Cardiac muscle cell (in vitro differentiated cells and primary cell): ENCODE results near the gene NPC1. TPM values are rescaled to one million over a fixed set of nuclear protein-coding genes. Genes with fewer than 3 reads are reported as not detected.
"Not testable (repeated sequence)": the region's sequence is repeated elsewhere in the genome, so short reads cannot be mapped to it uniquely, and the experiment has no call there.

Experiments used
- DNase-seq, 2 donors: peaks; one replicate each; pipeline versions ENCODE4 v3.0.0 to v3.0.0-alpha.2; 2010 to 2017; ENCODE audit warnings: low read depth in 1 of 2, low spot score in 1 of 2
- H3K27ac ChIP-seq: fragments of 200-600 bp; sonication (generic); 2 replicates; pipeline ENCODE4 v1.5.1; 2016
- H3K27me3 ChIP-seq: fragments of 200-600 bp; sonication (generic); 2 replicates; pipeline ENCODE4 v1.6.0; 2016; ENCODE audit warnings: control low read depth
- H3K36me3 ChIP-seq: fragments of 200-600 bp; sonication (generic); 2 replicates; pipeline ENCODE4 v1.5.1; 2016; ENCODE audit warnings: control low read depth
- H3K4me1 ChIP-seq: fragments of 200-600 bp; sonication (generic); 2 replicates; pipeline ENCODE4 v1.8.1; 2017; ENCODE audit warnings: low read depth, mild to moderate bottlenecking, mixed run types
- H3K4me3 ChIP-seq: fragments of 200-600 bp; sonication (generic); 2 replicates; pipeline ENCODE4 v1.5.1; 2016; ENCODE audit warnings: mild to moderate bottlenecking
- H3K9me3 ChIP-seq: fragments of 200-600 bp; sonication (generic); 2 replicates; pipeline ENCODE4 v1.5.1; 2017; ENCODE audit warnings: low read depth, mild to moderate bottlenecking, control low read depth
- CTCF ChIP-seq: IDR thresholded peaks from 2 replicates; pipeline ENCODE4 v1.5.1; 2012; ENCODE audit warnings: low read depth, mild to moderate bottlenecking, low read length
- polyA plus RNA-seq: library from polyadenylated mRNA; unstranded; fragments of >200 nt; fragmentation: Nextera tagmentation; extraction: Ambion mirVana; gene quantifications from 2 replicates; pipeline ENCODE4 v1.2.1, GENCODE V29; 2016
- total RNA-seq: library from RNA; depleted of rRNA; stranded (reverse); fragments of >200 nt; gene quantifications from 2 replicates; pipeline ENCODE4 v1.2.3, GENCODE V29; 2016

NPC1 gene
- total and polyA plus RNA-seq, 2 experiments from 2014 or later, result 14.1 to 25.9 TPM

DNA sequence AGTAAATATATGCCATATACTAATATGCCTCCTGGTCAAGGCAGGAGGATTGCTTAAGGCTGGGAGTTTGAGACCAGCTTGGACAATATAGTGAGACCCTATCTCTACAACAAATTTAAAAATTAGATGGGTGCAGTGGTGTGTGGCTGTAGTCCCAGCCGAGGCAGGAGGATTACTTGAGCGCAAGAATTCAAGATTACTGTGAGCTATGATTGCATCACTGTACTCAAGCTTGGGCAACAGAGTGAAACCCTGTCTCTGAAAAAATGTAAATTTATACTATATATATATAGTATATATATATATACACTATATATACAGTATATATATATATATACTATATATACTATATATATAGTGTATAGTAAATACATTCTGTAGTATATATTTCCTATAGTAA, 30.0 kb upstream of the NPC1 start:
- Histone ChIP-seq H3K27me3 (peaks cover 23% of the 10 kb centered on the region), H3K4me3 (no peak overlapping the region), H3K4me1 (peaks cover 4% of the 10 kb centered on the region), H3K27ac (no peak overlapping the region), H3K9me3 (no peaks in the 10 kb centered on the region), H3K36me3 (no peaks in the 10 kb centered on the region)
- DNase-seq, result no peak
- no peak for TF ChIP-seq CTCF

DNA sequence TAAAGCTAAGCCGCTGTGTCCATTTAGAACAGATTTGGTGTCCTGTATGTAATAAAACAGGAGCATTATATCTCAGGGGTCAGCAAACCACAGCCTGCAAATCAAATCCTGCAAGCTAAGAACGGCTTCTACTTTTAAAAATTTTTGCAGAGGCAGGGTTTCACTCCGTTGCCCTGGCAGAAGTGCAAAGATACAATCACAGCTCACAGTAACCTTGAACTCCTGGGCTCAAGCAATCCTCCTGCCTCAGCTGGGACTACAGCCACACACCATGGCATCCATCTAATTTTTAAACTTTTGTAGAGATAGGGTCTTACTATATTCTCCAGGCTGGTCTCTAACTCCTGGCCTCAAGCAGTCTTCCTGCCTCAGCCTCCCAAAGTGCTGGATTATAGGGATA, 28.6 kb upstream of the NPC1 start:
- H3K4me1 ChIP-seq, result peaks cover 4% of the 10 kb centered on the region
- H3K27me3 ChIP-seq, result peaks cover 9% of the 10 kb centered on the region
- TF ChIP-seq CTCF, result no peak
- no peaks in the 10 kb centered on the region for H3K9me3 ChIP-seq
- no peak overlapping the region for H3K4me3 ChIP-seq
- no peaks in the 10 kb centered on the region for H3K36me3 ChIP-seq
- no peak for DNase-seq
- H3K27ac ChIP-seq, result no peak overlapping the region

- peaks cover 4% of the 10 kb centered on the region for H3K4me1 ChIP-seq
- peaks cover 4% of the 10 kb centered on the region for H3K27me3 ChIP-seq
- no peak overlapping the region for H3K4me3 ChIP-seq
- H3K27ac ChIP-seq, result no peak overlapping the region
- H3K36me3 ChIP-seq, result no peaks in the 10 kb centered on the region
- H3K9me3 ChIP-seq, result no peaks in the 10 kb centered on the region
- TF ChIP-seq CTCF, result no peak
- DNase-seq, result no peak
These were observed 28.1 kb upstream of the NPC1 start for GRCh38 chr18:23614413-23614812.

DNA sequence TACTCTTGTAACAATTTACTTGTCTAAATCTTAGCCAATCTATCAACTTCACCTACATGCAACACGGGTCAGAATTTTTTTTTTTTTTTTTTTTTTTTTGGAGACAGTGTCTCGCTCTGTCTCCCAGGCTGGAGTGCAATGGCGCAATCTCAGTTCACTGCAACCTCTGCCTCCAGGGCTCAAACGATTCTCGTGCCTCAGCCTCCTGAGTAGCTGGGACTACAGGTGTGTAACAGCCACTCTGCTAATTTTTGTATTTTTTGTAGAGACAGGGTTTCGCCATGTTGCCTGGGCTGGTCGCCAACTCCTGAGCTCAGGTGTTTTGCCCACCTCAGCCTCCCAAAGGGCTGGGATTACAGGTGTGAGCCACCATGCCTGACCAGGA, 26.8 kb upstream of the NPC1 start:
- DNase-seq, H3K4me1 ChIP-seq, H3K9me3 ChIP-seq, H3K27me3 ChIP-seq, H3K27ac ChIP-seq, H3K36me3 ChIP-seq, H3K4me3 ChIP-seq: not testable (repeated sequence)

- Histone ChIP-seq H3K9me3 (no peaks in the 10 kb centered on the region), H3K27me3 (no peaks in the 10 kb centered on the region), H3K36me3 (no peaks in the 10 kb centered on the region), H3K4me3 (no peak overlapping the region), H3K27ac (no peak overlapping the region), H3K4me1 (peaks cover 4% of the 10 kb centered on the region)
- no peak for TF ChIP-seq CTCF
- no peak for DNase-seq
These were observed 26.3 kb upstream of the NPC1 start for GRCh38 chr18:23612434-23613090.

DNA sequence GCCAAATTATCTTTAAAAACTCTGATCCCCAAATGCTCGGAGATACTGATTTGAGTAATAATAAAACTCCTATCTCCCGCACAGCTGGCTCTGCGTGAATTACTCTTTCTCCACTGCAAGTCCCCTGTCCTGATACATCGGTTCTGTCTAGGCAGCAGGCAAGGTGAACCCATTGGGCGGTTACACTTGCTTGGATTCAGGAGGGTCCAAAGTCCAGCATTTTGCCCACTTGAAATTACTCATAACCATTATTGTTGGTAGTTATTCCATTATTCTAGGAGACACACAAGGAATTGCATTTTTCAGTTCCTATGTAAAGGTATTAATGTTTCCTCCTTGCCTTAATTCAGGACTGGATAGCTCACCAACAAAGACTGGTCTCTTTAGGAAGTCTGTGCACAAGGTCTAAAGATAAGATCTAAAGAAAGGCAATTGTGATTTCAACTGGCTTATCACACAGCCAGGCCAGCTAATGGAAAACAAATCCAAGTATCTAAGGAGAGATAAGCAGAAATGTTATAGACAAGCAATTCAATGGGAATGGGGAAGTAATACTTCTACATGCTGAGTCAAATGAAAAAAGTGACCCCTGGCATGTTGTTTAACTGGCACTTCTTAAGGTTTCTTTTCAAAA, 23.2 kb upstream of the NPC1 start:
- DNase-seq, result no peak
- TF ChIP-seq CTCF, result no peak
- H3K4me1 ChIP-seq, result peaks cover 4% of the 10 kb centered on the region

More for the DNA sequence above, 23.2 kb upstream of the NPC1 start:
- no peak overlapping the region for H3K27ac ChIP-seq
- H3K4me3 ChIP-seq, result no peak overlapping the region
- H3K27me3 ChIP-seq, result no peaks in the 10 kb centered on the region
- H3K36me3 ChIP-seq, result no peaks in the 10 kb centered on the region
- H3K9me3 ChIP-seq, result no peaks in the 10 kb centered on the region
